DMS53 treated with DMSO at 0.1 percent for 48 hours (cell line): ENCODE measurements around the gene PPFIBP2.

Experiments used
- DNase-seq: peaks from one replicate; lab custom pipeline; 2025; ENCODE audit not compliant: unreplicated experiment; lab: John Stamatoyannopoulos, UW

Gene PPFIBP2

GRCh38 chr11:7595016-7595866, 81.4 kb downstream of the PPFIBP2 start:
- no peak for DNase-seq

GRCh38 chr11:7595951-7596350, 82.2 kb downstream of the PPFIBP2 start:
- DNase-seq: no peak

- DNase-seq: no peak
These were observed 83.2 kb downstream of the PPFIBP2 start for GRCh38 chr11:7596975-7597391.

- peak; percentile 96 for DNase-seq
These were observed 83.8 kb downstream of the PPFIBP2 start for GRCh38 chr11:7597620-7598019.

GRCh38 chr11:7599209-7599608, 85.4 kb downstream of the PPFIBP2 start:
- peak; percentile 14 for DNase-seq

- peak; percentile 84 for DNase-seq
These were observed 86.5 kb downstream of the PPFIBP2 start for GRCh38 chr11:7600205-7600775.

- DNase-seq: no peak
These were observed 89.4 kb downstream of the PPFIBP2 start for GRCh38 chr11:7603031-7603781.

GRCh38 chr11:7604331-7604955, 90.6 kb downstream of the PPFIBP2 start:
- no peak for DNase-seq

GRCh38 chr11:7605186-7605943, 91.6 kb downstream of the PPFIBP2 start:
- no peak for DNase-seq

GRCh38 chr11:7606496-7606895, 92.7 kb downstream of the PPFIBP2 start:
- DNase-seq: no peak

GRCh38 chr11:7609015-7609414, 95.2 kb downstream of the PPFIBP2 start:
- no peak for DNase-seq

- DNase-seq: no peak
These were observed 95.7 kb downstream of the PPFIBP2 start for GRCh38 chr11:7609521-7609920.

GRCh38 chr11:7610393-7610792, 96.6 kb downstream of the PPFIBP2 start:
- DNase-seq: no peak

- DNase-seq: no peak
These were observed 97.6 kb downstream of the PPFIBP2 start for GRCh38 chr11:7611411-7611810.

GRCh38 chr11:7612056-7612660, 98.4 kb downstream of the PPFIBP2 start:
- no peak for DNase-seq

- DNase-seq: no peak
These were observed 99.0 kb downstream of the PPFIBP2 start for GRCh38 chr11:7612661-7613393.

- no peak for DNase-seq
These were observed 99.6 kb downstream of the PPFIBP2 start for GRCh38 chr11:7613394-7613720.

- no peak for DNase-seq
These were observed 100.9 kb downstream of the PPFIBP2 start for GRCh38 chr11:7614656-7615055.

- DNase-seq: no peak
These were observed 103.2 kb downstream of the PPFIBP2 start for GRCh38 chr11:7617032-7617431.

- DNase-seq: no peak
These were observed 105.5 kb downstream of the PPFIBP2 start for GRCh38 chr11:7619322-7619721.
